Keratinocyte (primary cell): Measurements from ENCODE around the gene EEF1A2. TPM values are rescaled to one million over a fixed set of nuclear protein-coding genes. Genes with fewer than 3 reads are reported as not detected.

Experiments used
- DNase-seq: peaks from one replicate; pipeline ENCODE4 v3.0.0-alpha.2; 2011; ENCODE audit warnings: low read depth, missing footprints, low spot score
- FAIRE-seq: peaks from 2 replicates; lab custom pipeline; 2011; peaks lifted over from hg19 to GRCh38; lab: Jason Lieb, UNC
- H2AFZ ChIP-seq: 2 replicates; pipeline ENCODE4 v1.6.0; 2012; ENCODE audit warnings: low read length, control low read depth, inconsistent platforms; ENCODE audit not compliant: control insufficient read depth
- H3K27ac ChIP-seq: 2 replicates; pipeline ENCODE4 v1.5.1; 2011; ENCODE audit warnings: low read length; ENCODE audit not compliant: control insufficient read depth, insufficient read depth
- H3K27me3 ChIP-seq: 3 replicates; pipeline ENCODE4 v1.6.0; 2011; ENCODE audit warnings: low read length; ENCODE audit not compliant: control insufficient read depth, insufficient read depth; ENCODE audit errors: extremely low read depth
- H3K36me3 ChIP-seq, 2 experiments: 2 replicates in 1 of 2; 3 replicates in 1 of 2; pipeline ENCODE4 v1.5.1; 2011; ENCODE audit warnings: low read length in 2 of 2, mild to moderate bottlenecking in 1 of 2; ENCODE audit not compliant: control insufficient read depth in 2 of 2, insufficient read depth in 2 of 2; ENCODE audit errors: extremely low read depth in 1 of 2
- H3K4me1 ChIP-seq: 3 replicates; pipeline ENCODE4 v1.5.1; 2011; ENCODE audit warnings: low read length; ENCODE audit not compliant: control insufficient read depth, insufficient read depth; ENCODE audit errors: extremely low read depth
- H3K4me2 ChIP-seq: 3 replicates; pipeline ENCODE4 v1.6.0; 2011; ENCODE audit warnings: low read depth, low read length; ENCODE audit not compliant: control insufficient read depth, insufficient read depth; ENCODE audit errors: extremely low read depth
- H3K4me3 ChIP-seq, 3 experiments: fragments of 200-600 bp in 1 of 3; sonication (generic) in 1 of 3; 2 replicates in 2 of 3; 3 replicates in 1 of 3; pipeline ENCODE4 v1.5.1; 2011 to 2016; ENCODE audit warnings: low read length in 3 of 3, mild to moderate bottlenecking in 3 of 3, control low read depth in 2 of 3, inconsistent platforms in 1 of 3, low read depth in 1 of 3, mixed read lengths in 1 of 3, mixed run types in 1 of 3, moderate library complexity in 1 of 3; ENCODE audit not compliant: control insufficient read depth in 2 of 3, insufficient read depth in 2 of 3; ENCODE audit errors: extremely low read depth in 1 of 3
- H3K79me2 ChIP-seq: 2 replicates; pipeline ENCODE4 v1.6.0; 2012; ENCODE audit warnings: low read length; ENCODE audit not compliant: control insufficient read depth, insufficient read depth
- H3K9ac ChIP-seq: 3 replicates; pipeline ENCODE4 v1.6.0; 2011; ENCODE audit warnings: low read length; ENCODE audit not compliant: control insufficient read depth, insufficient read depth; ENCODE audit errors: extremely low read depth
- H3K9me1 ChIP-seq: 3 replicates; pipeline ENCODE4 v1.6.0; 2011; ENCODE audit warnings: low read length; ENCODE audit not compliant: control insufficient read depth, insufficient read depth; ENCODE audit errors: extremely low read depth
- H3K9me3 ChIP-seq: 2 replicates; pipeline ENCODE4 v1.5.1; 2012; ENCODE audit warnings: low read depth, low read length; ENCODE audit not compliant: control insufficient read depth
- H4K20me1 ChIP-seq: 3 replicates; pipeline ENCODE4 v1.6.0; 2011; ENCODE audit warnings: low read length; ENCODE audit not compliant: control insufficient read depth, insufficient read depth; ENCODE audit errors: extremely low read depth
- EZH2 ChIP-seq: IDR thresholded peaks from one replicate; pipeline ENCODE4 v1.6.1; 2012; ENCODE audit warnings: inconsistent platforms, mild to moderate bottlenecking, low read length, moderate library complexity
- dilution Hi-C: fragments of 300-500 bp; cut with MboI; formaldehyde crosslinking; loops from one replicate; pipeline ENCODE4 v1.7.0; 2020; ENCODE audit warnings: low sequenced_read_pairs; ENCODE audit not compliant: extremely low pct_ligation_motif_present
- polyA plus RNA-seq, 5 experiments: library from polyadenylated mRNA; depleted of rRNA in 3 of 5; stranded (reverse) in 3 of 5; stranded (forward) in 1 of 5; unstranded in 1 of 5; fragments of >200 nt; gene quantifications; 1 replicate in 1 of 5; 2 replicates in 3 of 5; 3 replicates in 1 of 5; pipeline versions ENCODE4 v1.2.1 to v1.2.3, GENCODE V29; 2011 to 2012; ENCODE audit warnings: missing spikeins in 2 of 5, low read depth in 1 of 5, low replicate concordance in 1 of 5
- TF ChIP-seq, protein P1 (sequence below), 3 experiments: IDR thresholded peaks in 1 of 3; conservative IDR thresholded peaks in 1 of 3; optimal IDR thresholded peaks in 1 of 3; 2 replicates in 2 of 3; 3 replicates in 1 of 3; pipeline versions ENCODE3 to v1.5.1; 2011; ENCODE audit warnings: low read length in 3 of 3, mild to moderate bottlenecking in 3 of 3, moderate library complexity in 2 of 3, control low read depth in 1 of 3, inconsistent platforms in 1 of 3; ENCODE audit not compliant: insufficient read depth in 2 of 3; ENCODE audit errors: extremely low read depth in 1 of 3

Gene EEF1A2
- polyA plus RNA-seq, 1 donor (not counting 4 experiments of a cell fraction or from before 2014, with no cell fraction given), result 0.12 TPM

DNA sequence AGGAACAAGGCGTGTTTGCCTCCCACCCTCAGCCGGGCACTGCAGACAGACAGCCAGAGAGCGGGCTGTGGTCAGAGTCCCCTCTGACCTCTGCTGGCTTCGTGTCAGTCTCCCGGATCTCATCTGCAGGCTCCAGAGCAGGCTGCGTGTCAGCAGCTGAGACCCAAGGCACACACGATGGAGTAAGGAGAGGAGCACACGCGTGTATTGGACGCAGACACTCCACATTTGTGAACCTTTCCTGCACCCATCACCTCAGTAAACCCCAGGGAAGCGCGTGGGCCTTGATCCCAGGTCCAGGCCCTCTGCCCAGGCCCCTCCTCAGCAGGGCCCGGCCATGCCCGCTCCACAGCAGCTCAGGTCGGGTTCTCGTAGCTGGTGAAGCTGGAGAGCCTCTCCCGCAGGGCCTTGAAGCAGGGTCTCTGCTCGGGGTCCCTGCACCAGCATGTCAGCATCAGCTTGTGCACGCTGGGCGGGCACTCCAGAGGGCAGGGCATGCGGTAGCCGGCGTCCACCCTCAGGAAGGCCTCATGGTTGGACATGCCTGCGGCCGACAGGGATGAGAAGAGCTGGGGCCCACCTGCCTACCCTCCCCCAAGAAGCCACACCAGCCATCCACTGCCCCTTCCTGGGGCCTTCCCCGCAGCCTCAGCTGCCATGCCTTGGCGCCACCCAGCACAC lies 30.4 kb upstream of the EEF1A2 start:
- Histone ChIP-seq H3K79me2 (no peaks in the 10 kb centered on the region), H4K20me1 (peaks cover 7% of the 10 kb centered on the region), H3K27ac (no peak overlapping the region), H3K9me1 (no peaks in the 10 kb centered on the region), H2AFZ (no peak overlapping the region), H3K4me1 (peaks cover 8% of the 10 kb centered on the region), H3K4me3 (no peak overlapping the region), H3K9ac (no peak overlapping the region), H3K4me2 (no peak overlapping the region), H3K9me3 (no peaks in the 10 kb centered on the region), H3K36me3 (peaks cover 12 to 23% of the 10 kb centered on the region in 2 experiments), H3K27me3 (no peaks in the 10 kb centered on the region)
- TF ChIP-seq, protein P1, sequence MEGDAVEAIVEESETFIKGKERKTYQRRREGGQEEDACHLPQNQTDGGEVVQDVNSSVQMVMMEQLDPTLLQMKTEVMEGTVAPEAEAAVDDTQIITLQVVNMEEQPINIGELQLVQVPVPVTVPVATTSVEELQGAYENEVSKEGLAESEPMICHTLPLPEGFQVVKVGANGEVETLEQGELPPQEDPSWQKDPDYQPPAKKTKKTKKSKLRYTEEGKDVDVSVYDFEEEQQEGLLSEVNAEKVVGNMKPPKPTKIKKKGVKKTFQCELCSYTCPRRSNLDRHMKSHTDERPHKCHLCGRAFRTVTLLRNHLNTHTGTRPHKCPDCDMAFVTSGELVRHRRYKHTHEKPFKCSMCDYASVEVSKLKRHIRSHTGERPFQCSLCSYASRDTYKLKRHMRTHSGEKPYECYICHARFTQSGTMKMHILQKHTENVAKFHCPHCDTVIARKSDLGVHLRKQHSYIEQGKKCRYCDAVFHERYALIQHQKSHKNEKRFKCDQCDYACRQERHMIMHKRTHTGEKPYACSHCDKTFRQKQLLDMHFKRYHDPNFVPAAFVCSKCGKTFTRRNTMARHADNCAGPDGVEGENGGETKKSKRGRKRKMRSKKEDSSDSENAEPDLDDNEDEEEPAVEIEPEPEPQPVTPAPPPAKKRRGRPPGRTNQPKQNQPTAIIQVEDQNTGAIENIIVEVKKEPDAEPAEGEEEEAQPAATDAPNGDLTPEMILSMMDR (optimal IDR thresholded peaks at IDR 0.05 in 1 of 3, IDR thresholded peaks at IDR 0.05 in 1 of 3, conservative IDR thresholded peaks at IDR 0.05 in 1 of 3; ENCODE audit: extremely low read depth in 1 of 3, insufficient read depth in 2 of 3, low read length in 3 of 3), result no peak
- no peak for TF ChIP-seq EZH2
- no peak for FAIRE-seq
- no peak for DNase-seq
- dilution Hi-C loops, result no loop called here

DNA sequence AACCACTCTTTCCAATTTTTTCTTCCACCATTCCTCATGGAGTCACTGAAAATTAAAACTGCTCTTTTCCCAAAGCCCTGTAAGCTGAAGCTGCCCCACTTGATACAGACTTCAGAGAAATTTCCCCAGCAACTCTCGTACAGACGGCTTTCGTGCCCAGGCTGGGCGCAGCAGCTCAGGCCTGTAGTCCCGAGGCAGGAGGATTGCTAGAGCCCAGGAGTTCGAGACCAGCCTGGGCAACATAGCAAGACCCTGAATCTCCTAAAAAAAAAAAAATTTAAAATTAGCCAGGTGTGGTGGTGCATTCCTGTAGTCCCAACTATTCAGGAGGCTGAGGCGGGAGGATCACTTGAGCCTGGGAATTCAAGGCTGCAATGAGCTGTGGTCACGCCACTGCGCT lies 28.3 kb upstream of the EEF1A2 start:
- FAIRE-seq, result no peak
- H3K9me3 ChIP-seq, result peaks cover 6% of the 10 kb centered on the region
- no peak overlapping the region for H3K9ac ChIP-seq
- peaks cover 23 to 29% of the 10 kb centered on the region in 2 experiments for H3K36me3 ChIP-seq
- no peak overlapping the region for H3K27ac ChIP-seq
- TF ChIP-seq EZH2, result no peak
- TF ChIP-seq, protein P1 (optimal IDR thresholded peaks at IDR 0.05 in 1 of 3, IDR thresholded peaks at IDR 0.05 in 1 of 3, conservative IDR thresholded peaks at IDR 0.05 in 1 of 3; ENCODE audit: extremely low read depth in 1 of 3, insufficient read depth in 2 of 3, low read length in 3 of 3), result no peak
- H3K4me2 ChIP-seq, result no peak overlapping the region
- H2AFZ ChIP-seq, result no peak overlapping the region
- dilution Hi-C loops, result no loop called here
- no peak overlapping the region for H3K4me3 ChIP-seq
- H4K20me1 ChIP-seq, result peaks cover 15% of the 10 kb centered on the region
- no peaks in the 10 kb centered on the region for H3K9me1 ChIP-seq
- H3K27me3 ChIP-seq, result no peaks in the 10 kb centered on the region
- peaks cover 3% of the 10 kb centered on the region for H3K4me1 ChIP-seq
- DNase-seq, result no peak
- H3K79me2 ChIP-seq, result peaks cover 9% of the 10 kb centered on the region
